Kidney epithelial cell (primary cell): ENCODE results near the gene GHR. TPM values are rescaled to one million over a fixed set of nuclear protein-coding genes. Genes with fewer than 3 reads are reported as not detected.

ENCODE experiments used
- DNase-seq: peaks from one replicate; pipeline ENCODE4 v3.0.0-alpha.2; 2010; ENCODE audit warnings: low read depth
- H3K27me3 ChIP-seq: 2 replicates; pipeline ENCODE4 v1.6.0; 2011; ENCODE audit warnings: low read length; ENCODE audit not compliant: control insufficient read depth, insufficient read depth
- H3K36me3 ChIP-seq: 2 replicates; pipeline ENCODE4 v1.5.1; 2011; ENCODE audit warnings: low read length; ENCODE audit not compliant: control insufficient read depth, insufficient read depth
- H3K4me3 ChIP-seq: 2 replicates; pipeline ENCODE4 v1.5.1; 2011; ENCODE audit warnings: low read depth, mild to moderate bottlenecking, control low read depth, low read length
- total RNA-seq: library from RNA; depleted of rRNA; stranded (reverse); fragments of >200 nt; gene quantifications from 2 replicates; pipeline ENCODE4 v1.2.3, GENCODE V29; 2015
- TF ChIP-seq, protein P1 (sequence below): IDR thresholded peaks from 2 replicates; pipeline ENCODE4 v1.5.1; 2011; ENCODE audit warnings: mild to moderate bottlenecking, moderate library complexity, low read length, control low read depth, inconsistent platforms; ENCODE audit not compliant: insufficient read depth, poor library complexity, severe bottlenecking

Gene GHR
- total RNA-seq, 1 donor from 2014 or later: 0.63 TPM

DNA sequence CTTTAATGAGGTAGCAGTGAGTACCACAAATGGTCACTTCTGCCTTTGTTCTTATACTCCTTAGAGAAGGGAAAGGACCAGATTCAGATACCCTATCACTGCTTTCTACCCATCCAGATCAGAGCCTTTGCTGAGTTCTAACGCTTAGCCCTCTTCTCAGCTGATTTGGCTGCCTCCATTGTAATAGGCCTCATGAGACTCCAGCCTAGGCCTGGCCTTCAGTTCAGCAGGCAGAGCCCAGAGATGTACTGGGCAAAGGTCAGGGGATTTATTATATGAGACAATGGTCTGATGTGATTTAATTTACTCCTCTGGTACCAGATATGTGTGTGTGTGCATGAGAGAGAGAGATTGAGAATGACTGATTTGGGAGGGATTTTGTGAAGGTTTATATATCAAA is 124.7 kb downstream of the GHR start:
- no peak for DNase-seq
- Histone ChIP-seq H3K36me3 (no peaks in the 10 kb centered on the region), H3K27me3 (no peaks in the 10 kb centered on the region), H3K4me3 (no peak overlapping the region)
- TF ChIP-seq, protein P1, sequence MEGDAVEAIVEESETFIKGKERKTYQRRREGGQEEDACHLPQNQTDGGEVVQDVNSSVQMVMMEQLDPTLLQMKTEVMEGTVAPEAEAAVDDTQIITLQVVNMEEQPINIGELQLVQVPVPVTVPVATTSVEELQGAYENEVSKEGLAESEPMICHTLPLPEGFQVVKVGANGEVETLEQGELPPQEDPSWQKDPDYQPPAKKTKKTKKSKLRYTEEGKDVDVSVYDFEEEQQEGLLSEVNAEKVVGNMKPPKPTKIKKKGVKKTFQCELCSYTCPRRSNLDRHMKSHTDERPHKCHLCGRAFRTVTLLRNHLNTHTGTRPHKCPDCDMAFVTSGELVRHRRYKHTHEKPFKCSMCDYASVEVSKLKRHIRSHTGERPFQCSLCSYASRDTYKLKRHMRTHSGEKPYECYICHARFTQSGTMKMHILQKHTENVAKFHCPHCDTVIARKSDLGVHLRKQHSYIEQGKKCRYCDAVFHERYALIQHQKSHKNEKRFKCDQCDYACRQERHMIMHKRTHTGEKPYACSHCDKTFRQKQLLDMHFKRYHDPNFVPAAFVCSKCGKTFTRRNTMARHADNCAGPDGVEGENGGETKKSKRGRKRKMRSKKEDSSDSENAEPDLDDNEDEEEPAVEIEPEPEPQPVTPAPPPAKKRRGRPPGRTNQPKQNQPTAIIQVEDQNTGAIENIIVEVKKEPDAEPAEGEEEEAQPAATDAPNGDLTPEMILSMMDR: no peak

DNA sequence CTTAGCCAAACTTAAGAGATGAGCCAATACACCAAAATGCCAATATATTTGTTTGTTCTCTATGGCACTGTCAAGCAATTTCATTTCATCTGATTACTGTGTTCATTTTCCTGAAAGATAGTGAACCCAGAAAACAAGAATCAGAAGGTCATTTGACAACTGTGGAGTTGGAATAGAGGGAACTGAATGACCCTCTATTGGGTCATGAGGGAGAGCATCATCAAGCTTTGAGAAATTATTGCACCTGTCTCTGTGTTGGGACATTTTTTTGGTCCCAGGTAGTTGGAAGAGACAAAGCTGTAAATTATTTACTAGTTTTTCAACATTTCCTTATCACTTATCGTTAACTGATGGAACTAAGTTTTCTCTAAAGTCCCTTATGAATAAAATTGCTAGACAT is 129.4 kb downstream of the GHR start:
- TF ChIP-seq, protein P1: no peak
- Histone ChIP-seq H3K4me3 (no peak overlapping the region), H3K36me3 (no peaks in the 10 kb centered on the region), H3K27me3 (no peaks in the 10 kb centered on the region)
- DNase-seq: no peak

DNA sequence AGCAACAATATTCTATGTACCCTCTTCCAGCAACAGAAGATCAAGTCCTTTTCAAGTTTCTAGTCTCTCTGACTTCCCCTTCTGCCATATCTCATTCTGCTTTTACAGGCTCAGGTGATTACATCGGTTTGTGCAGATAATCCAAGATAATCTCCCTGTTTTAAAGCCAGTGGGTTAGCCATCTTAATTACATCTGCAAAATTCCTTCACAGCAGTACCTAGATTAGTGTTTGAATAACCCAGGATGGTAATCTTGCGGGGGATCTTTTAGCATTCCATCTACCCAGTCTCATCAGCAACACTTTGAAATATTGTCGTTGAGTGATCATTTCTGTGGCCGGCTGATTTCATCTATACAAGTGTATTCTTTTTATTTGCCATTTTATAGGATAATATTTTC is 130.2 kb downstream of the GHR start:
- H3K4me3 ChIP-seq: no peak overlapping the region
- DNase-seq: no peak
- H3K36me3 ChIP-seq: no peaks in the 10 kb centered on the region
- TF ChIP-seq, protein P1: no peak
- H3K27me3 ChIP-seq: no peaks in the 10 kb centered on the region

DNA sequence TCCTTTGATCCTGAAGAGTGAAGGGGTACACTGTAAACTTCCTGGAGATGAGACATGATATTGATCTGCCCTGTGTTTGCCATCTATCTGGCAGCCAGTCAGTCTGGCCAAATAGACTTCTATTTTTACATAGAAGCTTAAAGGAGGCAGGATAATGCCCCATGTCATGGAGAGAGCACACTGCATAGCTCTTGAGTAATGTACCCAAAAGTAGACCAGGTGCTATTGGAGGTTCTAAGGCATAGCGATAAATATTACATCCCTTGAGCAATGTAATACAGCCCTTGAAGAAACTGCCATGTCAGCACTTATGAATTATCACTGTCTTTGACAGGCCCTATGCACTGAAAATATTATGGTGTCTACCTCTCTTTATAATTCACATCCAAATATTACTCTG is 131.8 kb downstream of the GHR start:
- Histone ChIP-seq H3K4me3 (no peak overlapping the region), H3K27me3 (no peaks in the 10 kb centered on the region), H3K36me3 (no peaks in the 10 kb centered on the region)
- DNase-seq: no peak
- TF ChIP-seq, protein P1: no peak

DNA sequence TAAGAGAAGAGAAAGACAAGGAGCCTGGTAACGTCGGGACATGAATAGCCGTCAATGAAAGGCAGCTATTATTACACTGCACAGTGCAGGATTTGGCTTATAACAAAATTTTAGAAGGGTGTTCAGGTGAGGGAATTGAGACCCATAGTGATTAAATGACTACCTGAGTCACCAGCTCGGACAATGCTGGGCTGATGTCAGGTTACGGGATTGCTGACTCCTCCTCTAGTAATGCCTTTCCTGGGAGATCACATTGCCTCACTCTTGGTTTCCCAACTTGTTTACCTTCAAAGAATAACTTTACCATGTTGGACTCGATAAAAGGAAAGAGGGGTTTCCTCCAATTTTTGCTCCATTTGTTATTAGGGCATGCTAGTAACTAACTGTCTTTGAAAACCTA is 132.6 kb downstream of the GHR start:
- Histone ChIP-seq H3K4me3 (no peak overlapping the region), H3K27me3 (no peaks in the 10 kb centered on the region), H3K36me3 (no peaks in the 10 kb centered on the region)
- TF ChIP-seq, protein P1: no peak
- DNase-seq: no peak

DNA sequence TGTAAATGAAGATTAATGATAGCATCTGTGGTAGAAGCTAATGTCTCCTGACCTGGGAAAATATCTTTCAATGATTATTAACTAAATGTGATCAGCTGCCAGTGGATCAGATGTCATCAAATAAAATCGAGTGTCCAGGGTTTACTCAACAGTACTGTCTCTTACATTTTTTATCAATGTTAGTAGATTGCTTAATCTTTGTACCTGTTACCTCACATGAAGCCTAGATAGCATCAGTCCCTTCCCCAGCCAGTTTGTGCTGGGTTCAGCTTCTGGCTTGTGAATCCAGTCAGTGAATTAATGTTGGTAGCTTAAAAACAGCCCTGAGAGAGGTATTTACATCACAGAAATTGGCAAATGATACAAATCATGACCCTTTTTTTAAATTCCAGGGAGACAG is 134.4 kb downstream of the GHR start:
- Histone ChIP-seq H3K36me3 (no peaks in the 10 kb centered on the region), H3K4me3 (no peak overlapping the region), H3K27me3 (no peaks in the 10 kb centered on the region)
- no peak for DNase-seq
- TF ChIP-seq, protein P1: no peak
